ENCODE data around the gene NELFCD. TPM values are rescaled to one million over a fixed set of nuclear protein-coding genes. Genes with fewer than 3 reads are reported as not detected.

The NELFCD gene
- polyA plus RNA-seq, 1 of the 3 experiments (the other 2 are of a cell fraction) = 90.0 TPM

GRCh38 chr20:59003836-59004492 lies 22.9 kb downstream of the NELFCD start:
- DNase-seq = no peak
- Histone ChIP-seq H3K27ac (ENCODE audit: low read depth in 2 of 2, low read length in 1 of 2) (no peak overlapping the region), H3F3A (replicated peaks; ENCODE audit: insufficient read depth) (no peaks in the 10 kb centered on the region), H3K27me3 (ENCODE audit: insufficient read depth) (no peaks in the 10 kb centered on the region), H3K79me2 (ENCODE audit: insufficient read depth) (no peaks in the 10 kb centered on the region), H3K4me3 (ENCODE audit: low read depth in 2 of 2, low read length in 1 of 2) (no peak overlapping the region), H3K4me2 (no peak overlapping the region), H2AFZ (ENCODE audit: low read depth) (no peak overlapping the region), H3K4me1 (ENCODE audit: control insufficient read depth in 1 of 2, insufficient read depth in 2 of 2, low read depth in 1 of 2, low read length in 1 of 2) (peaks cover 0 to 3% of the 10 kb centered on the region in 2 experiments; a peak in 1 of 4 replicates), H3K9me3 (no peaks in the 10 kb centered on the region), H3K36me3 (replicated peaks in 1 of 2; ENCODE audit: control insufficient read depth in 1 of 2, insufficient read depth in 2 of 2, low read length in 1 of 2) (no peaks in the 10 kb centered on the region), H3K9ac (no peak overlapping the region), H4K20me1 (ENCODE audit: insufficient read depth) (no peaks in the 10 kb centered on the region), H3K9me2 (no peaks in the 10 kb centered on the region)
- POLR2A ChIA-PET = no interaction called here
- WGBS (ENCODE audit: low lambda C conversion rate) = 94% methylated on average over 16 of the region's 16 CpGs
- CTCF ChIA-PET = no interaction called here
- no peak for TF ChIP-seq RFX5 (IDR thresholded peaks at IDR 0.05; ENCODE audit: low read length)
- no peak for TF ChIP-seq MAX (IDR thresholded peaks at IDR 0.05; ENCODE audit: low read depth)
- no peak for TF ChIP-seq IRF3 (IDR thresholded peaks at IDR 0.05; ENCODE audit: low read depth, low read length)
- no peak for TF ChIP-seq CTCF (IDR thresholded peaks at IDR 0.05)
- TF ChIP-seq EZH2phosphoT487 (IDR thresholded peaks at IDR 0.05; ENCODE audit: borderline replicate concordance, low read depth) = no peak
- TF ChIP-seq RAD21 (IDR thresholded peaks at IDR 0.05; ENCODE audit: low read length) = no peak
- TF ChIP-seq USF2 (IDR thresholded peaks at IDR 0.05; ENCODE audit: borderline replicate concordance, low read depth, low read length) = no peak
- no peak for TF ChIP-seq GABPA (IDR thresholded peaks at IDR 0.05; ENCODE audit: low read depth)
- TF ChIP-seq RXRA (IDR thresholded peaks at IDR 0.05; ENCODE audit: borderline replicate concordance, low read depth) = no peak
- TF ChIP-seq ELF1 (IDR thresholded peaks at IDR 0.05) = no peak
- no peak for TF ChIP-seq RCOR1 (IDR thresholded peaks at IDR 0.05; ENCODE audit: low read length)
- no peak for TF ChIP-seq YY1 (IDR thresholded peaks at IDR 0.05; ENCODE audit: low read depth)
- TF ChIP-seq JUND (IDR thresholded peaks at IDR 0.05) = no peak
- no peak for TF ChIP-seq GATA2 (CRISPR knock-in tag; IDR thresholded peaks at IDR 0.05)
- TF ChIP-seq POLR2AphosphoS5 (IDR thresholded peaks at IDR 0.05; ENCODE audit: low read depth, low read length) = no peak
- TF ChIP-seq FOSL2 (IDR thresholded peaks at IDR 0.05; ENCODE audit: borderline replicate concordance, low read depth) = no peak

Data from SK-N-SH (cell line).